Ureter (tissue), 1 donor: Measurements from ENCODE around the gene PMFBP1. TPM values are rescaled to one million over a fixed set of nuclear protein-coding genes. Genes with fewer than 3 reads are reported as not detected.

Experiments used
- DNase-seq: peaks from one replicate; pipeline ENCODE4 v3.0.0-alpha.2; 2020; ENCODE audit warnings: low spot score
- total RNA-seq: library from RNA; stranded (reverse); gene quantifications from one replicate; pipeline ENCODE4 v1.2.4, GENCODE V29; 2023
- donor health status: DM: yes; HTN: yes; CAD: no.

Gene PMFBP1
- total RNA-seq, 1 donor from 2014 or later: 1.6 TPM

GRCh38 chr16:72129976-72130656 is 41.8 kb downstream of the PMFBP1 start:
- no peak for DNase-seq

DNA sequence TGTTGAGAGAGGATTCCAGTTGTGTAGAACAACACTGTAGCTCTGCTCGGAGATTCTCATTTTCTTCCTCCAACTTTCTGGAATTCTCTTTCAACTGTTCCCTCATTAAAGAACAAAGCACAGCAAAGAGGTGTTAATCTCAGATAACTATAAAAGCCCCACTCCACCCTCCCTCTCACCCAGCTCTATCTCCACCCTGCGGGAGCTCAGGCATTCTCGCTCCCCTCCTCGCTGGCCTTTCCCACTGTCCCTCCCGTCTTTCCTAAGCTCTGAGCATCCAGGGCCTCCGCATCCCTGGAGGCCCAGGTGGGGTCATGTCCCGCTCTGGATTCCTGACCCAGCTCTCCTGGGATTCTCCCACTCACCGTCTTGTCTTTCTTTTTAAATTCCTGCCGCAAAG is 43.3 kb downstream of the PMFBP1 start:
- DNase-seq: no peak

DNA sequence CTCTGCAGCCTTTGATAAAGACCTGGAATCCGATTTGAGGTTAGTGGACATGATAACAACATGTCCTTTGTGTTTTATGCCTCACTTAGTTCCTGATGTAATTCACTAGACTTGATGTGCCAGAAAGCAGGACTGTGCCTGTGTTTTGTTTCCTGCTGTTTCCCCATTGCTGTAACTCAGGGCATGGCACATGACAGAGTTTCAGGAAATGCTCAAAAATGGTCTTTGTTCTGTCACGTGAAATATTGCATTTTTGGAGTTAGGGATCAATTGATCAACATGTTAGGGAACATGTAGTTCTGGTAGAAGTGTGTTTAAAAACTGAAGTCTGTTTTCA is 45.6 kb downstream of the PMFBP1 start:
- no peak for DNase-seq

- no peak for DNase-seq
These were observed 46.1 kb downstream of the PMFBP1 start for GRCh38 chr16:72125635-72126428.

GRCh38 chr16:72124761-72125634 is 47.0 kb downstream of the PMFBP1 start:
- peak; percentile 68 for DNase-seq

GRCh38 chr16:72124148-72124547 is 47.8 kb downstream of the PMFBP1 start:
- no peak for DNase-seq

DNA sequence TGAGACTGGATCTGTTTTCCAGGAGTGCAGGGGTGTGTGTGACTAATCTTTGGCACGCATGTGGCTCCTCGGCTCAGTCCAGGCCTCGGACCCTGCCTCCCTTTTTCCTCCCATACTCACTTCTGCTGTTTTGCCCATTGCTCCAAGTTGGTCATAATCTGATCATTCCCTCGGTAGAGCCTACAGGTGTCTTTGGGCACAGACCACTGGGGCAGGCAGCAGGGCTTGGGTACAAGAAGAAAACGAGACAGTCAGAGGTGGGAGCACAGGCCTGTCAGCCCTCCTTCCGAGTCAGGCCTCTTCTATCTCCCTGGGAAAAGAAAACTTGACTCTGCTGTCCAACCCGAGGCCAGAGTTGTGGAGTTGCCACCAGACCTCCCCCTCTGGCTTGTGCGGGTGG is 48.5 kb downstream of the PMFBP1 start:
- no peak for DNase-seq

- no peak for DNase-seq
These were observed 49.0 kb downstream of the PMFBP1 start for GRCh38 chr16:72122916-72123315.

DNA sequence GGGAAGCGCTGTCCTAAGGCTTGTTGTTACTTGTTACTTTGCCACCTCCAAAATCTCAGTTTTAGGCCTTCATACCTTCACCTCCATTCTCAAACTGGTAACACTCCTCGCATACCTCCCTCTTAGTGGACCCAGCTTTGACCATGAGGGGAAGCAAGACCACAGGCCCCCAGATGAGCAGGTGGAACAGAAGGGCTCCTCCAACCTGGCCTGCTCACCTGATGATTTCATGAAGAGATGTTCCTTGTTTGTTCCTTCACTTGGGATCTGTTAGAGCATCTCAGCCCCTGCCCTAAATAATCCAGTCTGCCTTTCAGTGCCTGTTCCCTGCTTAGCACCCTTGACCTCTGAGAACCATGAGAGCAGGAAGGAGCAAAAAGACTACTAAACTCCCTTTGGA is 49.6 kb downstream of the PMFBP1 start:
- DNase-seq: no peak

DNA sequence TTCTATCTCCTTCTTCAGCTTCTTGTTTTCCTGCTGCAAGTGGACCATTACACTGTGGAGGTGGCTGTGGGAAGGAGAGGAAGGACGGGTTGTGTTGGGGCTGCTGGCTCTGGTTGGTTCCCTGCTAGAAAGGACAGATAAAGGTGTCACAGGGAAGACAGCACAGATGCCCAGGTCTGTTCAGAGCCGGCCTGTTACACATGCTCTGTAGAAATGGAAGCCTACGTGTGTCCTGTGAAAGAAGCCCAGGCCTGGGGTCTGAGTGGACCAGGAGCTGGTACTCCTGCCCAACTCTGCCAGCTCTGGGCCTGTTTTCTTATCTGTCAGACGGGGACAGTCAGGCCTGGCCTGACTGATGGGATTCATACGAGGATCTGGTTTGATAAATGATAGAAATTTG is 51.9 kb downstream of the PMFBP1 start:
- DNase-seq: no peak

DNA sequence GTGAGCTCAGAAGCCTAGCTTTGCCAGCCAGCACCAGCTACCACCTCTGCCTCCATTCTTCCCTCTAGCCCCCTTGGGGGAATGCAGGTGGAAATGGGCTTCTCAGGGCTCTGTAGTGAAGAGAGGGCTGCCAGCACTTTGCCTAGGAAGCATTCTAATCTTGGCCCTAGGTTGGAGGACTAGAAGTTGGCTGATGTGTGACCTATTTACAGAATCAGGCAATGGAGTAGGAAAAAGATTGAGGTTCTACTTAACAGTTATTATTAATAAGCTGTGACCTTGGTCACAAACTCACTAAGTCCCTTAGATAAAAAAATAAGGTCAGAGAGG is 58.4 kb downstream of the PMFBP1 start:
- DNase-seq: no peak

DNA sequence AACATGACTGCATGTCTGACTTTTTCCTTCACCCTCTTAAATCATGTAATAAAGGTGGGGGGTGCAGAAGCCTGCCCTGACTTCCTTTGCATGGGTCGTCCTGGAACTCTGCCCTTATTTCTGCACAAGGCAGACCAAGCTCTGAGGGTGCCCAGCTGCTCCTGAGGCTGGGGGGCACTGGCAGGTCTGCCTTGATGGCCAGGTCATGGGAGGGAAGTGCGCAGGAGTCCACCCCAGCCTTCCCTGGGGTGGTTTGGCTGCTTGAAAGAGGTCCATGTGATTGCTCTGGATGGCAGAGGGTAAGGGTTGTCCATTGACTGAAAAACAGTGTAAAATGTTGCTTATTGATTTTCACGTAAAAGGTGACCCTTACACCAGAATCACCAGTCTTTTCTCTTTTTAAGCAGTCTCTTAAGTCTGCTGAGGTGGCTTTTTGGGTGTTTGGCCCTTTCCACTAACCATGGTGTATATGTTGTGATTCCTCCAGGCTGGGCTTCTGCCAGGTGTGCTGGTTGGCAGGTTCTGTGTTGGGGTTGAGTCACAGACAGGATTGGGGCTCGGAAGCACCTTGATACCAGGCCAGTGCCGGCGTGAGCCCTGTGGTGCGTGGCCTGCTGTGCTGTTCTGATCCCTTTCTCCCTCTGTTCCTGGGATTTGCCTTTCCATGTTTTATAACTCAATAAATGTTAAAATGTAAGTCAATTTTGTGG is 58.9 kb downstream of the PMFBP1 start:
- no peak for DNase-seq

GRCh38 chr16:72112452-72112792 is 59.5 kb downstream of the PMFBP1 start:
- no peak for DNase-seq

- DNase-seq: no peak
These were observed 60.1 kb downstream of the PMFBP1 start for GRCh38 chr16:72111657-72112451.

GRCh38 chr16:72110662-72111615 is 61.0 kb downstream of the PMFBP1 start:
- no peak for DNase-seq

DNA sequence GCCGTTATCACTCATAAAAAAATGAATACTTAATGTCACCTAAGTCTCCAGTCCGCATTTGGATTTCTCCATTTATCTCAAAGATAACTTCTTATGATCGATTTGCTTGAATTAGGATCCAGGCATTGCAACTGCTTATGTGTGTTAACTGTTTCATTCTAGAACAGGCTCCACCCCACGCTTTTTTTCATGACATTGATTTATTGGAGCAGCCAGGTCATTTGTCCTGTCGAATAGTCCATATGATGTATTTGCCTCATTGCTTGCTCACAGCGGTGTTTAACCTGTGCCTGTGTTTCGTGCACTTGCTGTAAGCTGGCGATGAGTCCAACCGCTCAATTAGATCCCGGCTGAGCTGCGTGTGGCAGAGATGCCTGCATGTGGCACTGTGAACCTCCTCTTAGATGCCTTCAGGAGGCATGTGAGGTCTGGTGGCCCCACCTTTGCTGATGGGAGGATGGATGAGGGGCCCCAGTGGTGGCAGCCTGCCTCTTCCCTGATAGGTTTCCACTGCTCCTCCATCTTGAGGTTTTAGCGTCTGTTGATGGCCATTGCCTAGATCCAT is 61.9 kb downstream of the PMFBP1 start:
- DNase-seq: no peak

DNA sequence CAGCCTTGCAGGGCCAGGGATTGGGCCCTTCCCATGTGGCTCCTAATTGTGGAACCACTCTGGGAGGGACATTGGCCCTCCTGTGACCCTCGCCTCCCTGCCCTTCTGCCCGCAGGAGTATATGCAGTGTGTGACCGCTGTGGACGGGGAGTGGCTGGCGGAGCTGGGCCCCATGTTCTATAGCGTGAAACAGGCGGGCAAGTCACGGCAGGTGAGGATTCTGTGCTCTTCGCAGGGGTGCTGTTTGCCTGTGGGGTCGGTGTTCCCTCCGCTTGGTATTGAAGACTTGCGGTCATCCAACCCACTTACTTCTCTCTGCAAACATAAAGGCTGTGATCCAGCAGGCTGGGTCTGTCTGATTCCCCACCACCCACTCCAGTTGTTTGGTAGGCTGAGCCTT is 62.7 kb downstream of the PMFBP1 start:
- no peak for DNase-seq

- DNase-seq: no peak
These were observed 63.4 kb downstream of the PMFBP1 start for GRCh38 chr16:72108353-72109102.

- DNase-seq: no peak
These were observed 64.6 kb downstream of the PMFBP1 start for GRCh38 chr16:72107371-72107770.
